Activated CD4-positive, alpha-beta T cell treated with anti-CD3 and anti-CD28 coated beads for 4 hours (primary cell): ENCODE data around the gene AMIGO2.

ENCODE experiments used
- DNase-seq, 2 donors: peaks; one replicate each; pipeline ENCODE4 v3.0.0-alpha.2; 2020

The AMIGO2 gene

DNA sequence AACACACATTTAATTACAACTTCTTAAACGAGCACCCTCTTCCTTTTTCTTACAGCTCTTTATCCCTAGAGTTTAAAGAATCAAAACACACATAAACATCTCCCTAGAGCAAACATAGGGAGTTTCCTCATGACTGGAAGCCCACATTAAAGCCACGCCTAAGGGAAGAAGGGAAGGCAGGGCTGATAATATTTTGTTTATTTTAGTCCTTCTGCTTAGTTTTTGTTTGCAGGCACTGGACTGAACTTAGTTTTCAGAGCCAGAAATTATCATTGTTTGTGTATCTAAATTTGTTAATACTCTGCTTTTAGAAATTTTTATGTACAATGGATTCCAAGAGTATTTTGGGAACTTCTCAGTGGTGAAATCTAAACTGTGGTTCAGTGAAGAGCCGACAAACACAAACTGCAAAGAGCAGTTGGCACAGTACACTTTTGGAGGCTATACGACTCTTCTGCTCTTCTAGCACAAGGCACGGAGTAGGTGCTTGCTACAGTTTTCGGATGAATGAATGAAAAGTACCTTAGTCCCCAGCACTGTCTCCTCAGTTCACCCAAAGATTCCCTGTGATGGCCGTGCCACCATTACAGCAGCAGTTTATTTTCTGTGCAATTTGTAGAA lies 17.6 kb upstream of the AMIGO2 start:
- DNase-seq, result no peak

DNA sequence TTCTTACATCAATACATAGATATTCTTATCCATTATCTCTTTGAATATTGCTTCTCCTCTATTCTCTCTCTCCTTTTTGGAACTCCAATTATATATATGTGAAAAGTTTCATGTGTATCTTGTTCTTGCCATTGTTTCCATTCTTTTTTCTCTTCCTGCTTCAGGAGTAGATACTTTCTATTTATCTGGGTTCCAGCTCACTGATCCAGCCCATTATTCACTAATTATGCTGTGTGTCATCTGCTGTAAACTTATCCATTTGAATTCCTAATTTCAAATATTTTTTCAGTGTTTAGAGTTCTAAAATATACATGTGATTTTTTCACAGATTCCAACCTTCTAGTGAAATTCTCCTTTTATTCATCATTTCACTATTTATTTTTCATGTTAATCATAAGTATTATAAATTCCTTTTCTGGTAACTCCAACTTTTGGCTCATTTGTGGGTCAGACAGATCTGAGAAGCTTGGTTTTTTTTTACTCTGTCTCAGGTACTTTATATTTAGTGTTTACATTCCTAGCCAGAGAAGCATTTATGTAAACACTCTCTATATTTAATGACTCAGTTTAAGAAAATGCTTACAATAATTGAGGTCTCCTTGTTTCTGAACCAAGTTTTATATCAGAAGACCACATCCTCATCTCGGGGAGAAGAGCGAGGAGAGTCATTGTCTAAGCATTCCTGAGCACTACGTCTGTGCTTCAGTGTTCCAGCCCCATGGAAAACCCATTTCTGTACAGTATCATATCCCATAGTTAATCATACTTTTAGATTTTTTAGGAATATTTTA lies 15.9 kb upstream of the AMIGO2 start:
- DNase-seq, result no peak

DNA sequence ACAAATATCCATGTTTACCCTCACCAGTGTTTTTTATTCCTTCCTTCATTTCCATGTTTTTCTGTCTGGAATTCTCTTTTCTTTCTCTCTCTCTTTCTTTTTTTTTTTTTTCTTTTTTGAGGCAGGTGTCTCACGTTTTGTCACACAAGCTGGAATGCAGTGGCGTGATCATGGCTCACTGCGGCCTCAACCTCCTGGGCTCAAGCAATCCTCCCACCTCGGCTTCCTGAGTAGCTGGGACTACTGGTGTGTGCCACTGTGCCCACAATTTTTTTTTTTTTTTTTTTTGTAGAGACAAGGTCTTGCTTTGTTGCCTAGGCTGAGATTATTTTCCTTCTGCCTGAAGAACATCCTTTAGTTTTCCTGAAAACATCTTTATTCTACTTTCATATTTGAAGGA lies 15.0 kb upstream of the AMIGO2 start:
- no peak for DNase-seq

DNA sequence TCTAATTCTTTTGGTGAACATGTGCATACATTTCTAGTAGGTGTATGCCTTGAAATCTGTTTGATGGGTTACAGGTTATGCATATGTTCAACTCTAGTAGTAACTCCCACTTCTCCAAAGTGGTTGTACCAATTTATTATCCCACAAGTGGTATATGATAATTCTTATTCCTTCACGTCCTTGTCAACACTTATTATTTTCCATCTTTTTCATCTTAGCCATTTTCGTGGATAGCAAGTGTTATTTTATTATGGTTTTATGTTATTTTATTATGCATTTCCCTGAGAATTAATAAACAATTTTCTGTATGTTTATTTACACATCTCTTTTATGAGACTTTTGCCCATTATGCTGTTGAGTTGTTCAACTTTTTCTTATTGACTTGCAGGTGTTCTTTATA lies 11.2 kb upstream of the AMIGO2 start:
- no peak for DNase-seq

DNA sequence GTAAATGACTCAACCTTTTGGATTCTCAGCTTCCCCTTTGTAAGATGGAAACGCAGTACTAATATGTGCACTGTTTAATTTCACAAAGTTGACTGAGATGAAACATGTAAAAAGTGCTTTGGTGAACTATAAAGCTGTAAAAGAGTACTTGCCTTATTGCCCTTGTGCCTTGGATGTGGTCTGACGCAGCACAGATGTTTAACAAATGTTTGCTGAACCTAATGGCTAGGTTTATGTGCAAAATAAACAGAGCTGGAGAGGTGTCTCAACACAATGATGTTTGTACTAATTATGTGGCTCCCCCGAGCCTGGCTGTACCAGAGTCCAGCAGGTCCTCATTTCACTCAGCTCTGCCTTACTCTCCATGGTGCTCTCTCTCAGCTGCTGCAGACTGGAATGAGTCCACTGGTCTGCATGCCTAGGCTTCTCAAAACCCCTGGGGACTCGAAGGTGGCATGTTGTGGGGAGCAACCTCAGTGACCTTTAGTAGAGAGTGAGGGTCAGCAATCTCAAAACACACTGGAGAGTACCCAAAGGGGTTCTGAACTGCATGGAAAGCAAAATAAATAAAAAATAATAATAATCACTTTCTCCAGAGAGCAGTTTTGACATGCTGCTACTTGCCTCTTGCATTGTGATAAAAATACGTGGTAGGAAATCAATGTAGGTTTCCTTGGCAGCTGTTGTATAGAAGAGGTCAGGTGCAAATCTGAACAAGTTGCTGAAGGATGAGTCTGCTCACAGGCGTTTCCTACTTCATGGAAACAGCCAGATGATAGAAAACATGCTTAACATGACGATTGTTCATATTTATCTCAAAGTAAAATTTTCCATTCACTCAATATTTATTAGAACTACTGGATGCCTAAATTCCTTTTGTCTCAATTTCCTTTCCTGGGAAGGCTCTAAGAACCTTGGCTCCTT lies 8.5 kb upstream of the AMIGO2 start:
- DNase-seq, result no peak

DNA sequence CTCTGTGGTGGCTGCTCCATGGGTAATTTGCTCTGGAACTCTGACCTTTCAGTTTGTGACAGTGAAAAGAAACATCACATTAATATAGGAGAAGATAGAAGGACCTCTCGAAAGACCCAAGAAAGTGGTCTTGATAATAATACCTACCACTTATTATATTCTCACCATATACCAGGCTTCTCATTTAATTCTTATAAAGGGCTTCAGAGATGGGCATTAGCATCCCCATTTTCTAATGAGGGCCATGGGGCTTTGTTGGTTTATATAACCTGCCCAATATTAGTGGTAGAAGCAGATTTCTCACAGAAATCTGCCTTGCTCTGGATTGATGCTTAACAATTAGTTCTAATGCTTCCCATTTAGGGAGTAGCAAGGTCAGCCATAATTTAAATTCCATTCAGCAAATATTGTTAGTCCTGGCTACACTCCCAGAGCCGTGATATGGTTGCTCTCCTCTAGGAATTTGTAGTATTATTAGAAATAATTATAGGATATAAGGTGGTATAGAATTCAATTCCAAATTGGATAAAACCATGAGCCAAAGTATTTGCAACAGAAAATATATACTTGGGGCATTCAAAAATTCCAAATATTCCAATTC lies 7.4 kb upstream of the AMIGO2 start:
- no peak for DNase-seq

DNA sequence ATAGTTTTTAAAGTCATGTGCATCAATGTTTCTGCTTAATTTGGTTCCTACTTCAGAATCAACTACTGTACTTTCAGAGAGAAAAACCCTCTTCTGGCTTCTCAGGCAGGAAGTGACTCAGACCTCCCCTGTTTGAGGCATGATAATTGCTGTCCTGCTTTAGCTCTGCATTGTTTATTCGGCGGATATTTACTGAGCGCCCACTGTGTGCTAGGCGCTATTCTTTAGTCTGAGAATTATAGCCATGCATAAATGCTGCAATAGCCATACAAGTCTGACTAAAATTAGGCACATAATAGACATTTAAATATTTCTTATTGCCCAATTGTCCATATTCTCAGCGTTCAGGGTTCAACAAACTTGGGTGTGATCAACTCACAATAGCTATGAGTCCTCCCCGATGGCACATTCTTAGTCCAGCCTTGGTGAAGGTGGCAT lies 6.1 kb upstream of the AMIGO2 start:
- DNase-seq, result peak; percentile 38 to 46

DNA sequence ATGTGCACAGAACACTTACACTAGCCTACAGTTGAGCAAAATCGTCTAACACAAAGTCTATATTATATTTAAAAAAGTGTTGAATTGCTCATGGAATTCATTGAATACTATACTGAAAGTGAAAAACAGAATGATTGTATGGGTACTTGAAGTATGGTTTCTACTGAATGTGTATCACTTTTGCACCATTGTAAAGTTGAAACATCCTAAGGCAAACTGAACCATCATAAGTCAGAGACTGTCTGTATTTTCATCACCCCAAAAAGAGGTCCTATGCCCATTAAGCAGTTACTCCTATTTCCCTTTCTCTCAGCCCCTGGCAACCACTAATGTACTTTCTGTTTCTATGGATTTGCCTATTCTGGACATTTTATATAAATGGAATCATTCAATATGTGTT lies 4.4 kb upstream of the AMIGO2 start:
- no peak for DNase-seq

DNA sequence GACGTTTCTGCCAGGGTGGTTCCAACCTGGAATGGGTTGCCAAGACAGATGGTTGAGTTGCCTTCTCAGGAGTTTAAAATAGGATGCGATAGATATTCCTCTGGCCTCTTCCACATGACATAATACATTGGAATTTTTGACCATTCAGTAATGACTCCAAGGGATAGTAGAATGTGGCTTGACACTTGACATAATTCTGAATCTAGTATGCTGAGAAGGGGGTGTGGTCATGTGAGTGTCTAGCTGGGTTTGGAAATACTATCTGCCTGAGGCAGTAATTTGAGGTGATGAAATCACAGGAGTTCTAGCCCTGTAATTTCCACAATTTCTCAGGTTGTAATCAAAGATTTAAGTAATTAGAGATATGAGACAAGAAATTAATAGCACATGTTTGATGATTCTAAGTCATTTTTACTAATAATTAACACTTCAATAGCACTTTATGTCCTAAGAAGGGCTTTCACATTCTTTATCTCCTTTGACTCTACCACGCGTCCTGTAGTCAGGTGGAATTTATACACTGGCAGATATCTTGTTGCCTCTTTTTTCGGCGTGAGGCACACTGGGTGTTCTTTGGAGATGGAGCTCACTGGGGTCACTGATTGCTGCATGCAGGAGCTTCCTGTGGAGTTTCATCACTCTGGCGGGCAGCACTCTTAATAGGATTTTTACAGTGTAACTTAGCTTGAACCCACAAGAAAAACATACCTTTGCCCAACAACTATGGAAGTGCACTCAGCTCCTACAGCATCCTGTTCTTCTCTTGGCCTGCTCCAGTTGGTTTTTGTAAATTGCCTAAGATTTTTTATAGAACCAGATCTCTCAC lies 3.2 kb upstream of the AMIGO2 start:
- no peak for DNase-seq

DNA sequence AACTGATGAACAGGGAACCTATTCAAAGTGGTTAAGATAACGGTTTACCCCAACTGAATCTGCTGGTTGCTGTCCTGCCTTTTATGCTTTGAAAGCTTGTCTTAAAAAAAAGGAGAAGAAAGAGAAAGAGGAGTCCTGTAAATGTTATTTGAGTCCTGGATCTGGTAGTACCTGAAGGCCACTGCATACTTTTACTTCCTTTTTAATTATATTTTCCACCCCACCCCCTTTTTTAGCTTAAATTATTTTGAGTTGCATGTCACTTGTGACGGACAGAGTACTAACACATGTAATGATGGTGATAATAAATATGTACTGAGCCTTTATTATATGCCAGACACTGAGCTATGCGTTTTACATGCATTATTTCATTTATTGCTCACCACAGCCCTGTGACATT lies 2.5 kb upstream of the AMIGO2 start:
- no peak for DNase-seq

DNA sequence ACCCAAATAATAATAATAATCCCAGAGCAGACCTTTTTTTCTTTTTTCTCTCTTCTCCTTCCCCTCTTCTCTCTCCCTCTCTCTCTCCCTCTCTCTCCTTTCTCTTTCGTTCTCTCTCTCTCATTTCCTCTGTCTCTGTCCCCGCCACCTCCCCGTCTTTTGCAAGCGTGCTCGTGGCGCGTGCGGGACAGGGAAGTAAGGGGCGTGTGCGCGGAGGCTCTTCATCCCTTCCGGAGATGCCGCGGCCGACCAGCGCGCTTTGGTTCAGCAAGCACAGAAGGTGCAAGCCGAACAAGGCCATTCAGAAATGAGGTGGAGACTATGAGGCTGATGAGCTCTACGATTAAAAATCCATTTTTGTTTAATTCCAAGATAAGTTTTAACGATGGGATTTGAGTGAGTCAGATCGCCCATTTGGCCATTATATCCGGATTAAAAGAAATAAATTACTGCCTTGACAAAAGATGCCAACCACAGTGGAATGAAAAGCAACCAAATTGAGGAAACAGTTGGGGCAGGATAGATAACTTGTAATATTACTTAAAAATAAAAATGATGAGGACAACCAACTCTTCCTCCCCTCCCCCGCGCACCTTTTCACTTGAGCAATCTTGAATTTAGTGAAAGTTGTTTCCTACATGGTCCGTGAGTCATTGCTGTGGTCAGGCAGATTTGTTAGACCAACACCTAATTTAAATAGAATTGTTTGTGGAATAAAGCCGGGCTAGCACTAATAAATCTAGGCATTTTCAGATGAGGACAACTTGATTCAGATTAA lies 1.2 kb upstream of the AMIGO2 start:
- DNase-seq, result peak; percentile 60 to 61

DNA sequence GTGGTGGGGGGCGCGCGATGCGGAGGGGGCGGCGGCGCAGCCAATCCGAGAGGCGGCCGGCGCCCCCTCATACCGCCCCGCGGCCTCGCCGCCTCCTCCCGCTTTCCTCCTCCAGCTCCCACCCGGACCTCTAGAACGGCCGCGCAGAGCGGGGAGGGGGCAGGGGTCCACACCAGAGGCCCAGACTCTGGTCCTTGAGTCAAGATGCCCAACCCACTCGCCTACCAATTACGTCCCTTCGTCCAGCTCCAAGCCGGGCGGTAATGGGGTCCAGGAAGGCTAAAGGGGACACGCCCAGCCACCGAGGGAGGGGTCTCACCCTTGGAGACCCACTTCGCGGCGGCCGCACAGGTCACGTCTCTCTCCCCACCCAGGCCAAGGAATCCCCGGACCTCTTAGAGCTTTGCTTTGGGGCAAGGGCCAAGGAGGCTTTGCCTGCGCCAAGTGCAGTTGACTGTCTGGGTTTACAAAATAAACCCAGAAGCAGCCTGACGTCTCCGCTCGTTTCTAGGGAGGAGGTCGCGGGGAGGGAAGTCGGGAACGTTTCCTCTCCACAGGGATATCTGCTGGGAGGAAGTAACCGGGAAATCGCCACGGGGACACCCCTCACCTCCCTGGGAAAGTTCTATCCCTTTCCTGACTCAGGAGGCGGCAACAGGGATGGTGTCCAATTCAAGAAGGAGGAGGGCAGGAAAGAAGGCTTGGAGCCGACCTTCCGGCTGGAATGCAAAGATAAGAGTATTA lies 394 bp upstream of the AMIGO2 start:
- peak; percentile 31 to 34 for DNase-seq

DNA sequence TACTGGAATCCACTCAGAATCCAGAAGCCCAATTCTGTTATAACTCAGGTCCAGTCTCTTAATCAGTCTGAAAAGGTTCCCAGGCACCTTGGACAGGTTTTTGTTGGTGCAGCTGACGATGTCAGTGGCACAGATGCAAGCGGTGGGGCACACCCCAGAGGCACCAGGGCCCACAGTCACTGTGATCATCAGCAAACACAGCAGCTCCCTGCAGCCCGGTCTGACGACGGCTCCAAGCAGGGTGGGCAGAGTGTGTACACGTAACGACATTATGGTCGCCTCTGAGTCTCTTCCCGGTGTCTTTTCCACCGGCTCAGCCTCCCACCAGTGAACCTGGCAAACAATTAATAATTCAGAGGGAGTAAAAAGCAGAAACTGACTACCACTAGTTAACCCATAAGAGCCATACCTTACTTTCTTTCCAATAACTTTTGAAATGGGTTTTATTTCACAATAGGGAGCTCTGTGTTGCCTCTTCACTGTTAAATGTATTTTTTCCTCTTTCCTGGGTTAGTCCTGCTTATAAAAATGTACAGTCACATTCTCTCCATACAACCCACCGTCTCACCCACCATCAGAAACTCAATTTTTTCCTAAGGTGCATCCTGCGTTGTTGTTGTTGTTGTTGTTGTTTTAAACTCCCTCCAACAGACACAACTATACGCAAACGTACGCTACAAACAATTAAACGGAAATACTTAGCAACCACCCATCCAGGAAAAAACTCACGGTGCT lies 859 bp downstream of the AMIGO2 start:
- peak; percentile 30 to 32 for DNase-seq

DNA sequence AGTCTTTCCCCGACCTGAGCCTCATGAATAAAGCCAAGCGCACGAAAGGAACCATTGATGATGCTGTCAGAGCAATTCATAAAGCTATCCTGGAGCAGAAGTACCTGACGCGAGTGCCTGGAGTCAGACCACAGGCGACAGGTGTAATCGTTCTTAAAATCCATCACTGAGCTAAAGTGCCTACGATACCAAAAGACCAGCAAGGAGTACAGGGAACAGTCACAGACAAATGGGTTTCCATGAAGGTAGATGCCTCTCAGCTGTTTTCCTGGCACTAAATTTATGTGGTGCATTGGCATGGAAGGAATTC lies 1.7 kb downstream of the AMIGO2 start:
- DNase-seq, result no peak

DNA sequence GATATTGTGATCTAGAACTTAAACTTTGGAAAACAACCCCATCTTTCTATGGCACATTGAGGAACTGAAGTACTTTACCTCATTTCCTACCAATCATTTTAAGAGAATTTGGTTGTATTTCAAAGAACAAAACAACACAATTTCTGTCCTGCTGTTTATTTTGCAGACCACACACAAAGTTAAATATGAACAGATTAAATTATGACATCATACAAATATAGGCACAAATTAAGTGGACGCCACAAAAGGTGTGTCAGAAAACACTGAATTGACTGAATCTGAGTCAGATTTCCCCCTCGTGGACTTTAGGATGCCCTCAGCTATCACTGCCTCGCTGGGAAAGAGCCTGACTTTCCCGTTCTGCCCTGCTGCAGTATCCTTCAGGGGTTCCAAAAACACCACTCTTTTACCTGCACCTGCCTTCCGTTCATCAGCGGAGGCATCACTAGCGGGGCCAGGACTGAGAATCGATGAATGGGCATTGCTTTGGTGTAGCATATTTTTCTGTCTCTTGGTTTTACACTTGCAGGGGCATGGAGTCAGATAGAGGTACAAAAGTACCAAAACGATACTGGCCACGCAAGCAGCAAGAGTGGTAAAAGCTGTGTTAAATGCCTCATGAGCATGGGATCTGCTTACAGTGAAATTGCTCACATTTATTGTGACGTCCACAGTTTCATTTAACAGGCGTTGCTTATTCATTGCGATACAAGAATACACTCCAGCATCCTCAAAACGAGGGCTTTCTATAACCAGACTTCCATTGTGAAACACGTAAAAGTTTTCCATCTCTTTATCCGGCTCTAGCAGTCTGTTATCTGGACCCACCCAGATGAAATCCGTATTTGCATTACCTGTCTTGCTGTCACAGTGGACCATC lies 2.3 kb downstream of the AMIGO2 start:
- no peak for DNase-seq

DNA sequence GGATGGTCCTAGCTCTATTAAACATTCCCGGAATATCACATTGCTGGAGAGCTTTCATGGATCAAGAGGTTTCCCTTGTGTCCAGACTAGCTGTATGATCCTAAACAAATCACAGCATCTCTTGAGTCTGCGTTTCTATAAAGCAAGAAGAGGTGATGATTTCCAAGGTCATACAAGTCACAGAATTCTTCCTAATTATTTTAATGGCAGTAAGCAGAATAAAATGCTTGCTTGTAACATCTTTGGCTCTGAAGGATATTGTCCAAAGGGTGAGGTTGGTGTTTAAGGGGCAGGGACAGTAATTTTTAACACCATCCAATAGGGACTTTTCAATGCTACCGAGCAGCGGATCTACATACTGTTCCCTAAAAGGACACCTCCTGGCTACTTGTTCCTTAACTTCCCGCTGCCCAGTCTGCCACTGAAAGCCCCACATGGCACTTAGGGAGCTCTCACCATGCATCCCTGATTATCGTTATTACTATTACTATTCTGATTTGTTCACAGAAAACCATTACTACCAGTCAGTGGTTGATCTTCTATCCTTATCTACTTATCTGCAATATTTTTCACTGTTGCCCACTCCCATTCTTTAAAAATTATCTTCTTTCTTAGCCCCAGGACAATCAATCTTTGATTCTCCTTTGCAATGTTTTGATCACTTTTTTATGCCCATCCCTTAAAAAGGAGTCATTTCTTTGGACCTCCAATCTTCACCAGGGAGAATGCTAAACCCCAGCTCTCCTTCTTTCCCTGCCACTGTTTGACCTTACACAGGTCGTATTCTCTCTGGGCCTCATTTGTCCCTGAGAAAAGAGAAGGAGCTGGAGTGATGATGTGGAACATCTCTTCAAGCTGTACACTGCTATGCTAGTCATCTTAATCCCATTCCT lies 4.3 kb downstream of the AMIGO2 start:
- no peak for DNase-seq

DNA sequence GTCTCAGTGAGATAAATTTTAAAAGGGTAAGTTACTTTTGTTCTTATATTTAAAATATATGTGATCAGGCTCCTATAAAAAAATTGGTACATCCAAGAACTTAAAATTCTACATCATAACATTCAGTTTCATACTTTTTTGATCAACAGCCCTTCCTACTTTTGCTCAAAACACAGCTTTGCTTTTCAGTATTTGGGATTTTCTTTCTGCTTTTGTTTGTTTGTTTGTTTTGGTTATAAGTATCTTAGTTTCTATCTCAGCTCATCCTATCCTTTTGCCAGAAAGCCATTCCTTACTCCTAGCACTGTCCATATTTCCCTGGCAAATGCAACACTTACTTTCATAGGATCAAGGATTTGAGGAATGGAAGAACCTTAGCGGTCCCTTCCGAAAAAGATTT lies 5.0 kb downstream of the AMIGO2 start:
- DNase-seq, result no peak

DNA sequence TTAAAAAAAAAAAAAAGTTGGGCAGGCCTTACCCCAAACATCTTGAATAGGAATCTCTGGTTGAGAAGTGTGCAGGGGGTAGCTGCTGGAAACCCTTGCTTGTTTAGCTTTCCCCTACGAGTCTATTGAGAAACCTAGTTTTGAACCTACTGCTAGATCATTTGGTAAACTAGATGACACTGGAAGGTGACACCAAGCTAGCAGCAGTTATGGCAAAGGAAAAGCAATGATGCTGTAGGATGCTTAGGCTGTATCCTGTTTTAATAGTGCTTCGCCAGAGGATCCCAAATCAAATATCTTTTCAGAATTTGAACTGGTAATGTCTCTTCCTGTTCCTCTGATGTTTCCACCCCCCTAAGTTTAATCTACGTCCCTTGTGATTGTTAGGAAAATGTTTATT lies 5.8 kb downstream of the AMIGO2 start:
- no peak for DNase-seq
